ENCODE data around the gene ERFE.
A peak's percentile ranks its signal among the peaks of the same experiment; 100 is the strongest.

The ERFE gene

GRCh38 chr2:238157506-238158017, 1.2 kb upstream of the ERFE start:
- no peak for DNase-seq

- no peak for DNase-seq
Measured at GRCh38 chr2:238158018-238158508, 707 bp upstream of the ERFE start.

GRCh38 chr2:238159071-238159539, 335 bp downstream of the ERFE start:
- peak; percentile 29 to 35 for DNase-seq

DNA sequence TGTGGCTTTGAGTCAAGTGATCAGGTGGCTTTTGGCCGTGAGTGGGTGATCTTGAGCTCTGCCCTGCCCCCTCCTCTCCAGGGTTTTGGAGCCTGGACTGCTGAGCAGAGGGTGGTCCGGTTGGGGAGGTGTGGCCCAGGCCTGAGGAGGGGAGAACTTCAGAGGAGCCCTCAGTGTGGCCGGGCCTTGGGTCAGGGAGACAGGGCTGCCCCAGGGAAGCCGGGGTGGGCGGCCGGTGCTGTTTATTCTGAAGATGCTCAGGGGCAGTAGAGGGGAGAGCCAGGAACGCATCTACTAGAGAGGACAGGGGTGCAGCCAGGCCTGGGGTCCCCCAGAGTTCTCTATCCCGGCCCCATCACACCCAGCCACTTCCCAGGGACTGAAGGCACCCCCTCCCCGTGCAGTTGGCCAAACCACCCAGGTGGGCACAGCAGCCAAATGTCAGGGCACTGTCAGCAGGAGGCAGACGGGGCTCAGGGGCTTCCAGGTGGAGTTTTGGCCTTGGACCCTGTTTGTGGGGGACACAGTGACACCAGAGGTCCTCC, 963 bp downstream of the ERFE start:
- no peak for DNase-seq

DNA sequence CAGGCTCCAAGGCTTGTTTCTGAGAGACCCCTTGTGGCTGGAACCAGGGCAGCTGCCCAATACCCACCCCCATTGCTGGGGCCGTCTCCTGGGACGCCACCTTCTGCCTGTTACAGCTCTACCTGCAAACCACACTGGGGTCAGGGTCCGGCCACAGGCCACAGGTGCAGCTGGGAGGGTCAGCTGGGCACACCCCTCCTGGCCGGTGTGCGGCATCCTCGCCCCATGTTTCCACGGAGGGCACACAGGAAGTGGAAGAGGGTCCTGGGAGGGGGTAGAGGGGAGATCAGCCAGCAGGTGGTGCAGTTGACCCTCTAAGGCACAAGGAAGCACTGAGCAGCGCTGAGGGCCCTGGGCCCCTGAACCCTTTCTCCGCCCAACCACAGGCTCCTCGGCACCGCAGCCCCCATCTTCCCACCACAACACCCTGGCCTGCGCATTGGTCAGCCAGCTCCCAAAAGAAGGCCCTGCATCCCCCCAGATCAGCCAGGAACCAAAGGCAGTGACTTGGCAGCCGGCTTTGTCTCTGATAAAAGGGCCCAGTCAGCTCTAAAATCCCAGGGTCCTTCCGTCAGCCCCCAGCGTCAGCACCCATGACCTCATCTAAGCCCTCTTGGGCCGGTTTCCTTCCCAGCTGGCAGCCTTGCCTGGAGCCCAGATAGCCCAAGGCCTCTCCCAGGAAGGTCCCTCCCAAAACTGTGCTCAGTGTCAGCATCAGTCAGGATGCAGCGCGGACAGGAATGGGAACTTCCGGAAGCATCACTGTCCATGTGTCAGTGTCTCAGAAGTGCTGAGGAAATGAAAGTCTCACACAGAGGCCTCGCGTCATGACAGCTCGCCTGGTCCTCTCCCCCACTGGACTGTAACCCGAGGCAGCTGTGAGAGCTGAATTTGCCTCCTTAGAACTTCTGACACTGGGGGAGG, 1.7 kb downstream of the ERFE start:
- peak in 1 of 2 experiments; percentile 21 for DNase-seq

DNA sequence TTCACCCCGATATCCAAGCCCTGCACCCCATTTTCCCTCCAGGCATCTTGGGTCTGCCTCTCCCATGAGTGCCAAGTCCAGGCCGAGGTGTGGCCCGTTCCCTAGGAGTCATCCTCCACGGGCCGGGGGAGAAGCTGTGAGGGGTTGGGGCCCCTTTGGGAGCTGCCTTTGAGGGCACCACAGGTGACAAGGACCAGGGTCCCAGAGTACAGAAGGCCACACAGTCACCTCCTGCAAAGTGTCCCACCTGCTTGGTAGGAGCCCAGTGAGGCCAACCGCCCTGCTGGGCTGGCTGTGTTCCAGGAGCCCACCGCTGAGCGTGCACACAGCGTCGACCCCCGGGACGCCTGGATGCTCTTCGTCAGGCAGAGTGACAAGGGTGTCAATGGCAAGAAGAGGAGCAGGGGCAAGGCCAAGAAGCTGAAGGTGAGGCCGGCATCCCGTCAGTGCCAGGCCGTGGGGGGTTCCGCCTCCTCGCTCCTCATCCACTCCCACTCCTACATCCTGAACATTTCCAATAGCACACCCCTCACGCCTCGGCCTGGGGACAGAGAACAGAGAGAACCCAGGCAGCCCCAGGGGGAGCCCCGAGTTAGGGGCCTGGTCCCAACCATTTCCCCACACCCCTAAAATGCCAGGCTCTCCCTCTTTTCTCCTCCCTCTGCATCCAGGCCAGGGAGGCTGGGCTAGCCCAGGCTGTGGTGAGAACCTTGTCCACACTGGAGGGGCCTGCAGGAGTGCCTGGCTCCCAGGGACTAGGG, 2.7 kb downstream of the ERFE start:
- DNase-seq: no peak

GRCh38 chr2:238162251-238162845, 3.6 kb downstream of the ERFE start:
- DNase-seq: no peak

DNA sequence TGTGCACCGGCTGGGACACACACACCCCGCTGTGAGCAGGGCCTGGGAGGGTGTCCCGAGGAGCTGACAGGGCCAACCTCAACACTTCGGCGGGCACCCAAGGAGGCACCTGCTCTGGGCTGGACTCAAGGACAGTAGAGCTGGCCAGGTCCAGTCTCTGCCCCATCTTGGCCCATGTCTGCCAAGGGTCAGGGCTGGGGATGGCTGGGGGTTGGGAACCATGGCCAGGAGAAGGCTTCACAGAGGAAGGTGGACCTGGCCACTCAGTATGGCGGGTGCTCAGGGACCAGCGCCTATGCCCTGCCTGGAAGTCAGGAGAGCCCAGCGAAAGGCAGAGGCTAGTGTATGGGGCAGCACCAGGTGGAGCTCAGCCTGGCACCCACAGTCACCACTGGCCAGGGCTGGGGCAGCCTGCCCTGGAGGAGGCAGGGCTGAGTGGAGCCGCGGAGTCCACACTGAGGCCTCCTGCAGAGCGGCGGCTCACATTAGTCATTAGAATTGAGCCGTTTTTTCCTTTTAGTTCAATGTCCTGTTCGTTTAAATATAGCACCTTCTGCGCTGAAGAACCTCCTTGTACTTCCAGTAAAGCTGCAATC, 4.2 kb downstream of the ERFE start:
- no peak for DNase-seq

DNA sequence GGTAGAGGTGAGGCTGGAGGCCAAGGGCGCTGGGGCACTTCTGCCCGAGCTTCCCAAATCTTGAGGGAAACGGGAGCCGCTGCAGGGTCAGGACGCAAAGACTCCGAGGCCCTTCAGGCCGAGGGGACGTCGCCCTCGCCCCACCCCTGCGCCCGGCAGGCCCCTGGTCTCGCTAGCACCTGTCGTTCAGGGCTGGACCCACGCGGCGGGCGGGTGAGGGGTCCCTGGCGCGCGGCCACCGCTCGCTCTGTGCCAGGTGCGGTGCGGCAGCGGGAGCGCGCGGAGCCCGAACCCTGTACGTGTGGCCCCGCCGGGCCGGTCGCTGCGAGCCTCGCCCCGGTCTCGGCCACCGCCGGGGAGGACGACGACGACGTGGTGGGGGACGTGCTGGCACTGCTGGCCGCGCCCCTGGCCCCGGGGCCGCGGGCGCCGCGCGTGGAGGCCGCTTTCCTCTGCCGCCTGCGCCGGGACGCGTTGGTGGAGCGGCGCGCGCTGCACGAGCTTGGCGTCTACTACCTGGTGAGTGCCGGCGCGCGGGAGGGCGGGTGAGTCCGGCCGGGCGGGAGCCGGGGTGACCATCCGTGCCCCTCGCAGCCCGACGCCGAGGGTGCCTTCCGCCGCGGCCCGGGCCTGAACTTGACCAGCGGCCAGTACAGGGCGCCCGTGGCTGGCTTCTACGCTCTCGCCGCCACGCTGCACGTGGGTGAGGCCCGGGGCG, 4.9 kb downstream of the ERFE start:
- no peak for DNase-seq

DNA sequence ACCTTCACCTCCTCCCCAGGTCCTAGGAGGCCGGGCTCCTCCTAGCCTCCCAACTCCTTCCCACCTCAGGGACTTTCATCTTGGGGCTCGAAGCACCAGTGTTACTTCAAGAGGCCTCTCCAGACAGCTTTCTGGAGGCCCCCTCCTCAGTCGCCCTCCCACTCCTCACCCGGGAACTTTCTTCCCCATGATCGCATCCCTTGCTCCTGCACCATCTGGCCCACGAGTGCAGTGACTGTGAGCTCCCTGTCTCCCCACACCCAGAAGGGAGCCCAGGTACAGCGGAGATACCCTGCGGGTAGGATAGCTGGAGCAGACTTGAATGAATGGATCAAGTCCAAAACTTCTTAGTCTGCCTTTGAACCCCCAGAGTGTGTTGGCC, 6.1 kb downstream of the ERFE start:
- DNase-seq: no peak

DNA sequence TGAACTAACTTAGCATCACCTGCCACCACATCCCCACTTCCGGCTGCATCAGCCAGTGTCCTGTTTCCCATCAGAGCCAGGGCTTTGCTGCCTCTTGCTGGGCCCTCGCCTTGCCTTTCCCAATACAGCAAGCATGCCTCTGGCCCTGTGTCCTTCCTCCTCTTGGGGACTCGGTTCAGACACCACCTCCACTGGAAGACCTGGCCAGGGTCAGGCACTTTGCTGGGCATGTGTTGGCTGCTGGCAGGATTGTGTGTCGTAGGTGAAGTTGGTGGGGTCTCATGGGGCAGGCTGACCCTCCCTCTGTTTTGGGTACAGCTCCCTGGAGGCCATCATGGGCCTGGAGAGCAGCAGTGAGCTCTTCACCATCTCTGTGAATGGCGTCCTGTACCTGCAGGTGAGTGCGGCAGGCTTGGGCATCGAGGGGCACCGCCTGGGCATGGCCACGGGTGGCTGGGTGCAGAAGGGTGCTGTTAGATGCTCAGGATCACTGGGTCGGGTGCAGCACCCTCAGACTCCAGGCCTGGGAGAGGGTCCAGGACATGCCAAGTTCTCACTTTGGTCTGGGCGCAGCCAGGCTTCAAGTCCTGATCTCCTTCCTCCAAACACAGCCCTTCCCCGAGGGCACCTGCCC, 6.6 kb downstream of the ERFE start:
- no peak for DNase-seq

DNA sequence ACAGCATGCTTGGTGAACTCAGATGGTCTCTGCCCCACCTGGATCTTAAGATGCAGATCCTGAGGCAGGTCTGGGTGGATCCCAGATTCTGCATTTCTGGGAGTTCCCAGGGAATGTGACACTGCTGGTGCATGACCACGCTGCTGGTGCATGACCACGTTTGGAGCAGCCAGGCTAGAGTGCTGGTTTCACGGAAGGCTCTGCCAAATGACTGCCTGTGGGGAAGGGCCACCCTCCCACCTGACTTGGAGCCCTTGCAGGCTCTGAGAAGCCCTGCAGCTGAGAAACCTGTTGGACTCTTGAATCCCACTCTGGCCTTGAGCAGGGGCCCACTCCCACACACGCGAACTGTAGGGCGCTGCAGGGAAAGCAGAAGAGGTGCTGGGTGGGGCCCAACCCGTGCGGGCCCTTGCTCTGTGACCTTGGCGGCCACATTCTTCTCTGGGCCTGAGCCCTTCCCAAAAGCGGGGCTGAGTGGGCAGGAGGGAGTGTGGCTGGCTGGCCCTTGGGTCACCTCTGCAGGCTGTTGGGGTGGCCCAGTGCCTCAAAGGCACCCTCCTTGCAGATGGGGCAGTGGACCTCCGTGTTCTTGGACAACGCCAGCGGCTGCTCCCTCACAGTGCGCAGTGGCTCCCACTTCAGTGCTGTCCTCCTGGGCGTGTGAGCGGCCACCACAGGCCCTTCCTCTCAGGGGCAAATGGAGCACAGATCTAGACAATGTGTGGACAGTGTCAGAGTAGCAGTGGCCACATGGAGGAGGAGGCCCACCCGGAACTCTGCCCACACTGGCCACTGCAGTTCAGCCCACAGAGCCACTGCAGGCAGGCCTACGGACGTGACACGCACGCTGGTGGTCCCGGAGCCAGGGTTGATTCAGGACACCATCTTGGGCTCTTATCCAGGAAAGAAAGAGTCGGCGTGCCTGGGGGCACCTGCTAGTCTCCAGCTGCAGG, 7.9 kb downstream of the ERFE start:
- no peak for DNase-seq

DNA sequence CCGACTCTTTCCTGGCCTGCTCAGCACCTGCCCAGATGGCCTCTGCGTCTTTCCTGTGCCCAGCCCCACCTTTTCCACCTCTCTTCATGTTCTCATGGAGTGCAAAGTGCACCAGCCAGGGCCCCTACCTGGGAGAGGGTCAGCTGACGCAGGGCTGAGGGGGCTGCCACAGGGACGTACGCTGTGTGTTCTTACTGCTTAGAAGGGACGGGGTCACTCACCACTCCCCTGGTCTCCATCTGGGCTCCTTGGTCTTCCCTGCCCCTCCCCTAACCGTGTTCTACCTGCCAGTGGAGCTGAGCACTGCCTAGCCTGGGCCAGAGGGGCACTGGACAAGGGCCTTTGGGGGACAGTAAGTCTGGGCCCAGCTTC, 8.6 kb downstream of the ERFE start:
- DNase-seq: no peak

- DNase-seq: no peak
Measured at GRCh38 chr2:238167761-238168160, 9.0 kb downstream of the ERFE start.

DNA sequence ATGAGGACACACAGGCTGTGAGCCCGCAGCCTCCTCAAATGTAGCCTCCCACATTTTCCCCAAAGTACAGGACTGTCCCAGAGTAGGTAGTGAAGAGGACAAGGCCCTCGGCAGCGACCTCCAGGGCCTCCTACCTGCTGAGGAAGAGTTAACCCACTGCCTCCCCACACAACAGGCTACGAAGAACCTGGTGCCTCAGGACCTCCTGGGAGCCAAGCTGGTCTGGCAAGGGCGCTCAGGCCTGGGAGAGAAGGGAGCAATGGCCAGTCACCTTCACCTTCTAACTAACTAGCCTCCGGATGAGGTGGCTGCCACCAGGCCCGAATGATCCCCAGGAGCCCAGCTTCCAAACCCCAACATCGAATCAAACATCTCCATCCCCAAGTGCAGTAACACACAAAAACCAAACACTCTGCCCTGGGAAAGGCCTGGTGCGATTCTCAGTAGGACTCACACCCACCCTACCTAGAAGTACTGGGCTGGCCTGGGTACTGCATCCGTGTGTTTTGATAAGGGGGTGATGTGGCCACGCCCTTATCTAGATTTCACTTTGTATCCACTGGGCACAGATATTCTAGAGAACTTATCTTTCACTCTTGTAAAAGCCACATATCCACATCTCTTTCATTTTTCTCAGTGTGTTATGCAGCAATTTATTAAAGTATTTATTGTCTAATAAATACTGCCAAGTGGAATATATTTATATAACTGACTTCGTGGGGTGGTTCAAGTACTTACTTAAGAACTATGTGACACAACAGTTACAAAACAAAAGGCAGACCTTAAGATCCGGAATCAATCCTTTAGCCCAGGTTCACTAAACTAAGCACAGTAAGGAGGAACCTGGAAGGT, 9.7 kb downstream of the ERFE start:
- no peak for DNase-seq

DNA sequence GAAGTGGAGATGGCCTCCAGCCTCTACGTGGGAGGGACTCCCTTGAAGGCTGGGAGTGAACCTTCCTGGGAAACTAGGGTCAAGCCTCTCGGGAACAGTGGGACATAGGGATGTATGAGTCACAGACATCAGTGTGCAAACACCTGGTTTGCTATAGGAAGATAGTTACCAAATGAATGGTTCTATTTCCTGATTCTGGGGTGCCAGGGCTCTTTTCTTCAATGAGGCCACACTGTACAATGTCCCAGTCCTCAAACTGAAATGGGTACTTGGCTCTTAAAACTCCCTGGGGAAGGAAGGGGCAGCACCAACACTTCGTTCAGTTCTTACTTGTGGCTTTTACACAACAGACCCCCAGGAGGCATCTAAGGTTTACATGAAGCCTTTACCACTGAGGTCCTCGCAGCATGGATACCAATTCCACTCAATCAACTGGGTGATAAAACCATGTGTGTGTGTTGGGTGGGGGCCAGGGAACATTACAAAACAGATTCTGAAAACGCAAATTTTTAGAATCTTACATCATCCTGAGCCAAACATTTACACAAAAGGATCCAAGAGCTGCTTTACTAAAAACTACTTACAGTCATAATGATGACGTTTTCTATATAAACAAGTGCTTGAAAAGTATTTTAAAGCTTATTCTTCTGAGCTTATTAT, 10.4 kb downstream of the ERFE start:
- DNase-seq: no peak

GRCh38 chr2:238169708-238170251, 11.0 kb downstream of the ERFE start:
- DNase-seq: no peak

- no peak for DNase-seq
Measured at GRCh38 chr2:238170386-238171071, 11.8 kb downstream of the ERFE start.

All from activated CD4-positive, alpha-beta T cell treated with anti-CD3 and anti-CD28 coated beads, Interleukin-2, amount 50 U/mL, for 48 hours (primary cell).